Mucosa of rectum (tissue), 2 donors: ENCODE data around the gene EBF3.
A peak's percentile ranks its signal among the peaks of the same experiment; 100 is the strongest.

Experiments used
- H3K27ac ChIP-seq, 2 donors: one replicate each; pipeline ENCODE4 v1.7.0; 2013; ENCODE audit warnings: inconsistent platforms in 2 of 2, low read depth in 2 of 2, low read length in 2 of 2
- H3K27me3 ChIP-seq, 2 donors: one replicate each; pipeline ENCODE4 v1.7.0; 2013; ENCODE audit warnings: low read length in 2 of 2; ENCODE audit not compliant: control insufficient read depth in 2 of 2, insufficient read depth in 2 of 2
- H3K36me3 ChIP-seq, 2 donors: one replicate each; pipeline ENCODE4 v1.7.0; 2013; ENCODE audit warnings: low read length in 2 of 2; ENCODE audit not compliant: control insufficient read depth in 2 of 2, insufficient read depth in 2 of 2
- H3K4me1 ChIP-seq, 2 donors: one replicate each; pipeline ENCODE4 v1.7.0; 2013; ENCODE audit warnings: low read length in 2 of 2, mild to moderate bottlenecking in 1 of 2; ENCODE audit not compliant: control insufficient read depth in 2 of 2, insufficient read depth in 2 of 2
- H3K4me3 ChIP-seq, 2 donors: one replicate each; pipeline ENCODE4 v1.7.0; 2013; ENCODE audit warnings: low read length in 2 of 2
- H3K9ac ChIP-seq, 2 donors: one replicate each; pipeline ENCODE4 v1.7.0; 2013; ENCODE audit warnings: low read length in 2 of 2, low read depth in 1 of 2, mild to moderate bottlenecking in 1 of 2
- H3K9me3 ChIP-seq, 2 donors: one replicate each; pipeline ENCODE4 v1.7.0; 2013; ENCODE audit warnings: low read length in 2 of 2; ENCODE audit not compliant: control insufficient read depth in 2 of 2
- donor health status: healthy.
- donor health status: Normal muscosa, but diverticular disease.

The EBF3 gene, protein sequence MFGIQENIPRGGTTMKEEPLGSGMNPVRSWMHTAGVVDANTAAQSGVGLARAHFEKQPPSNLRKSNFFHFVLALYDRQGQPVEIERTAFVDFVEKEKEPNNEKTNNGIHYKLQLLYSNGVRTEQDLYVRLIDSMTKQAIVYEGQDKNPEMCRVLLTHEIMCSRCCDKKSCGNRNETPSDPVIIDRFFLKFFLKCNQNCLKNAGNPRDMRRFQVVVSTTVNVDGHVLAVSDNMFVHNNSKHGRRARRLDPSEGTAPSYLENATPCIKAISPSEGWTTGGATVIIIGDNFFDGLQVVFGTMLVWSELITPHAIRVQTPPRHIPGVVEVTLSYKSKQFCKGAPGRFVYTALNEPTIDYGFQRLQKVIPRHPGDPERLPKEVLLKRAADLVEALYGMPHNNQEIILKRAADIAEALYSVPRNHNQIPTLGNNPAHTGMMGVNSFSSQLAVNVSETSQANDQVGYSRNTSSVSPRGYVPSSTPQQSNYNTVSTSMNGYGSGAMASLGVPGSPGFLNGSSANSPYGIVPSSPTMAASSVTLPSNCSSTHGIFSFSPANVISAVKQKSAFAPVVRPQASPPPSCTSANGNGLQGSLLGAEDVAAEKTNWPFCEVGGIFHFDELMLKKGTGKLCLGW

DNA sequence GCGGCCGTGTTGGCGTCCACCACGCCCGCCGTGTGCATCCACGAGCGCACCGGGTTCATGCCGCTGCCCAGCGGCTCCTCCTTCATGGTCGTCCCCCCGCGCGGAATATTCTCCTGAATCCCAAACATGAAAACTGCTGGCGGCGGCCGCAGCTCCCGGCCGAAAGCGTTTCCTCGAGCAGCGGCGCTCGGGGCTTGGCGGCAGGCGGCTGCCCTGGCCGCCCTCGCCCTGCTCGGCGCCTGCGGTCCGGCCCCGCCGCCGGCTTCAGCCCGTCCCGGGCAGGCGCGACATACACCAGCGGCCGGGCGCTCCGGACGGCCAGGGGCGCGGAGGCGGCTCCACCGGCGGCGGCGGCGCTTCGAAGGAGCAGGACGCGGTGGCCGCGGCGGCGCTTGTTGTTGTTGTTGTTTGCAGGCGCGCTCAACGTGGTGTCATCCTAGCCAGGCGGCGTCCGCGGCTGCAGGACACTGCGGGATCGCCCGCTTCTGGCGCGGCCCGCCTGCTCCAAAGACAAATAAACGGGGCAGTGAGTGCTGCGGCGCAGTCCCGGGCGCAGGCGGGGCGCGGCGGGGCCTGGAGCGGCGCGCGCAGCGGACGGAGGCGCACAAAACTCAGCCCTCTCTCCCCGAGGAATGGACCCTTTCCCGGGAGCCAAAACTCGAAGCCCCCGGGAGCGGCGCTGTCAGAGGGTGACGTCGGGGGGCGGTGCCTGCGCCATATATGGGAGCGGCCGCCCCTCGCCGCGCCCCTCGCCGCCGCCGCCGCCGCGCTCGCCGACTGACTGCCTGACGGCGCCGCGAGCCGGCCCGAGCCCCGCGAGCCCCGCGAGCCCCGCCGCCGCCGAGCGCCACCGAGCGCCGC is at the start of gene EBF3:
Gene EBF3 (minus strand): TSS at position 634 of the 861 bp plus-strand sequence. CDS start 506 bp downstream, at position 128.
- Histone ChIP-seq H3K36me3 (no peaks in the 10 kb centered on the region), H3K27me3 (peaks cover 70 to 87% of the 10 kb centered on the region in 2 donors), H3K4me3 (peak within 1 kb of the TSS; percentile 44 to 56), H3K4me1 (peaks cover 5 to 7% of the 10 kb centered on the region in 2 donors), H3K9ac (peak within 1 kb of the TSS in 1 of 2 donors; percentile 17), H3K9me3 (no peaks in the 10 kb centered on the region), H3K27ac (no peak within 1 kb of the TSS)

DNA sequence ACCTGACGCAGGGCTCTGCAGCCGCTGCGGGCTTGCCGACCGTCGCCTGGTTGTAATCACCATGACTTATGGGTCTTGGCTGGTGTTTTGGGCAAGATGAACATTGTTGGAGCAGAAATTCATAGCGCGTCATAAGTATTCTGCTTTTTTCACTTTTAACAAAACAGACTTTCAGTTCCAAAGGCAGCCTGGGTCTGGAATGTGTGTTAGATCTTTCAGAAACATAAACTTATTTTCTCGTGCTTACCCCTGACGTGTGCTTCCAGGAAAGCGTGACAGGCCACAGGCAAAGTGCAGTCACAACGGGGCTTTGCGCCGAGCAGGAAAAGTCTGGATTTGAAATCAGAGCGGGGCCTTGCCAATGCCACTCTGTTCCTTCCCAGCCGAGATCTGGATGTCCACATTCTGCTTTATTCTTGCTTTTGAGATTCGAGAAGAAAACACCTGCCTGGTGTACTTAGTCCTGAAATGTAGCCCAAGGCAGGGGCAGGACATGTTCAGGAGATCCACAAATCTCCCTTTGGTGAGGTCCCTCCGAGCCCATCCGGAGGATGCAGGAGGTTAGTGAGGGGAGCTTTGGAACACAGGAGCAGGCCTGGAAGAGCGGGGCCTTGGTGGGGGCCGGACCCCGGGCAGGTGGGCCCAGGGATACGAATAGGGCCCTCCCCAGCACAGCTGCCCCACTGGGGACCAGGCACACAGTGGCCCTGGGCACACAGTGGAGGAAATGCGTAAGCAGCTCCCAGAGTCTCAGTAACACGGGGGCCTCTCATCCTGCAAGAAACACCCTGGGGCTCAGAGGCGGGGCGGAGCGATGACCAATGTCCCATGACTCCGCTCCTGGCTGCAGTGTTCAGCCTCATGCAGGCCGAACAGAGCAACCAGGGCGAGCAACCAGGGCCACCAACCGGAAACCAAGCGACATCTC is 49.5 kb upstream of the EBF3 start:
- Histone ChIP-seq H3K27ac (no peak overlapping the region), H3K9me3 (no peaks in the 10 kb centered on the region), H3K27me3 (no peaks in the 10 kb centered on the region), H3K4me3 (no peak overlapping the region), H3K4me1 (no peaks in the 10 kb centered on the region), H3K9ac (no peak overlapping the region), H3K36me3 (no peaks in the 10 kb centered on the region)

DNA sequence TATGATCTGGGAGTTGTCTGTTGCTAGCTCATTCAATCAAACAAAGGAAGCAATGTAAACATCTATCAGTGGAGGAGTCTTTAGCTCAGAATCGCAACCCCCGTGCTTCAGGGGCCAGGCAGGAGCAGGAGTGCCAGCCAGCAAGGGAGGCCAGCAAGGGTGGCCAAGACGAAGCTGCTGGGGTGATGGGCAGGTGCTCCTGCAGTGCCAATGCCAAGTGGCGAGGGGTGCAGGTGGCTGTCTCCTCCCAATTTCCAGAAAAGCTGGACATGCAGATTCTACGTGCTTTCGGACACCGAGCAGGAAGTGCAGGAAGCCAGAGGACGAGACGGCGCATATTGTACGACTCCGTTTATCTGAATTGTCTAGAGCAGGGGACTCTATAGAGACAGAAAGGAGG is 48.1 kb upstream of the EBF3 start:
- no peak overlapping the region for H3K27ac ChIP-seq
- H3K9me3 ChIP-seq, result no peaks in the 10 kb centered on the region
- H3K4me1 ChIP-seq, result no peaks in the 10 kb centered on the region
- no peaks in the 10 kb centered on the region for H3K36me3 ChIP-seq
- H3K4me3 ChIP-seq, result no peak overlapping the region
- H3K9ac ChIP-seq, result no peak overlapping the region
- H3K27me3 ChIP-seq, result no peaks in the 10 kb centered on the region

DNA sequence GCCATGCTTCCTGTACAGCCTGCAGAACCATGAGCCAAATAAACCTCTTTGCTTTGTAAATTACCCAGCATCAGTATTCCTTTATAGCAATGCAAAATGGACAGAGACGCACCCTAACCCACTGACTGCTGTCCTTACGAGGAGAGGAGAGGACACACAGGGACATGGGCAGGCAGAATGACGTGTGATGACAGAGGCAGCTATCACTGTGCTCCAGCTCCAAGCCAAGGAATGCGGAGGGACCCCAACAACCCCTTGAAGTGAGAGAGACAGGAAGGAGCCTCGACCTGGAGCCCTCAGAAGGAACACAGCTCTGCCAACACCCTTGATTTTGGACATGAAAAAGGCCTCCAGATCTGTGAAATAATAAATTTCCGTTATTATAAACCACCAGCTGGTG is 46.6 kb upstream of the EBF3 start:
- H3K27ac ChIP-seq, result no peak overlapping the region
- no peaks in the 10 kb centered on the region for H3K36me3 ChIP-seq
- H3K4me3 ChIP-seq, result no peak overlapping the region
- H3K27me3 ChIP-seq, result no peaks in the 10 kb centered on the region
- H3K4me1 ChIP-seq, result no peaks in the 10 kb centered on the region
- H3K9me3 ChIP-seq, result no peaks in the 10 kb centered on the region
- no peak overlapping the region for H3K9ac ChIP-seq

DNA sequence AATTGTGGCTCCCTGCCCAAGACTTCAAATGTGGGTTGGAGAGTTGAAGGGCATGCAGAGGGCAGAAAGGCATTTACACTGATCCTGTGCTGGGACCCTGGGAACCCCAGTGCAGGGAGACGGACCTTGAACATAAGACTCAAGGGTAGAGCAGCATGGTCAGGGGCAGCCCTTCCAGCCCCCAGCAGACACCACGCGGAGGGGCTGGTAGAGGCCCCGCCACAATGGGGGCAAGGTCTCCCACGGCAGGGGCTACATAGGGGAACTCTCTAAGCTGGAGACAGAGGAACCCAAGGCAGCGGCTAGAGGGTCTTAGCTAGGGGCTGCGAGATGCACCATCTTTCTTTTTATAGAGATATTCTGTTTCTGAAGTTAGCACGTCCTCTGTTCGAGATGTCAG is 45.2 kb upstream of the EBF3 start:
- no peaks in the 10 kb centered on the region for H3K36me3 ChIP-seq
- no peaks in the 10 kb centered on the region for H3K9me3 ChIP-seq
- H3K27ac ChIP-seq, result no peak overlapping the region
- no peaks in the 10 kb centered on the region for H3K27me3 ChIP-seq
- no peaks in the 10 kb centered on the region for H3K4me1 ChIP-seq
- H3K9ac ChIP-seq, result no peak overlapping the region
- H3K4me3 ChIP-seq, result no peak overlapping the region

DNA sequence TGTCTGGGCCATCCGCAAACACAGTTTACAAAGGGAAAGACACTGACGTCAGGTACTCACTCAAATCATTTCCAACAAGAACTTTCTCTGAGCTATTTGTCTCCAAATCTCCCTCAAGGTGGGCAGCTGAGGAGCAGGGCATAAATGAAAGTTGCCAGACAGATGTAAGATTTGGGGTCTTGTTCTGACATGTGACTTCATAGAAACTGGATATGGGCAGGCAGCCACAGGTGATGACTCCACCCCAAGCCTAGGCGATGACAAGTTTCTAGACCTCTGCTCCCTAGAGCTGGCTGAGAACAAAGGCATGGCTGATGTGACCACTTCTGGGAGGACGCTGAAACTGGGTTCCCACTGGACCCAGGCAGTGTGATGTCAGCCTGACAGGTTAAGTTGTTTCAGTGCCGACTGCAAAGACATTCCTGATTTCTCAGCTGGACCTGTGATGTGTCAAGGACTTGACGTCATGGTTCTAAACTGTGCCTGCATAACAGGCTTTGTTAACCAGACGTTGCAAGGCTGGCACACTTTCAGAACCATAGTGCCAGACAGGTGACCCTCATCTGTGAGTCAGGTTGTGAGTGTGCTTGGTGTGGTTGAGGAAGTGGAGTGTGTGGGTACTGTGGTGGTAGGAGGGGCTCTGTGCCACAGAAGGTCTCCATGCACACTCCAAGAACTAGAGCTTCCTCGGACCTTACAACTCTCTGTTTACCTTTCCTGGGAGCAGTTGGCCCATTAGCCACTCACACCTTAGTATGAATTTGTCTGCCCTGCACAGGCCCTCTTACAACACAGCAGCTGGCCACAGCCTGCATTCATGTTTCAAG is 39.9 kb upstream of the EBF3 start:
- Histone ChIP-seq H3K9ac (no peak overlapping the region), H3K4me1 (no peaks in the 10 kb centered on the region), H3K27me3 (no peaks in the 10 kb centered on the region), H3K9me3 (no peaks in the 10 kb centered on the region), H3K27ac (no peak overlapping the region), H3K36me3 (no peaks in the 10 kb centered on the region), H3K4me3 (no peak overlapping the region)

DNA sequence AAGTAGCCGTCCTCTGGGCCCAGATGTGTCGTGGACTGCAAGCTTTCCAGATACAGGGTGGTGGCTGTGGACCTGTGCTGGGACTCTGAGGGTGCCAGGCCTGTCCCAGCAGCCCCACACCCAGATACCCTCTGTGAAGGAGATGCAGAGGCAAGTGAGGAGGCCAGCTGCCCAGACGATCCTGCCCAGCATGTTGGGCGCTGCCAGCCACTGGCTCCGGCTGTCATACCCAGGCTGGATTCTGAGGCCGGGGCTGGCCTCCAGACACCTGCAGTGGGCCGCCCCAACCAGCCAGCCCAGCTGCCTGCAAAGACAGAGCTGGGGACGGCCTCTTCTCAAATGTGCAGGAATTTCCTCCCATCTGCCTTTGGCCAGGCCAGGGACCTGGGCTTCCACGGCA is 39.1 kb upstream of the EBF3 start:
- Histone ChIP-seq H3K4me1 (no peaks in the 10 kb centered on the region), H3K9ac (no peak overlapping the region), H3K36me3 (no peaks in the 10 kb centered on the region), H3K27me3 (no peaks in the 10 kb centered on the region), H3K4me3 (no peak overlapping the region), H3K9me3 (no peaks in the 10 kb centered on the region), H3K27ac (no peak overlapping the region)

DNA sequence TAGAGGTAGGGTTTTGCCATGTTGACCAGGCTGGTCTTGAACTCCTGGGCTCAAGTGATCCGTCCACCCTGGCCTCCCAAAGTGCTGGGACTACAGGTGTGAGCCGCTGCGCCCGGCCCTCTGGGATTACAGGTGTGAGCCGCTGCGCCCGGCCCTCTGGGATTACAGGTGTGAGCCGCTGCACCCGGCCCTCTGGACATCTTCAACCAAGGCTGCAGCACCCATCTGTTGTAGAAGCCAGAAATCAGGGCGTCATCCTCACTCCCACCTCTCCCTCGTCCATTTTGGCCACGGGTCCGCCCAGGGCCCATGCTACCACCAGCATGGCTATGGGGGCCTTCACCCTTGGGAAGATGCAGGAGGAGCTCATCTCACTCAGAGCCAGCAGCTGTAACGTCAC is 38.5 kb upstream of the EBF3 start:
- H3K27ac ChIP-seq, result no peak overlapping the region
- H3K27me3 ChIP-seq, result no peaks in the 10 kb centered on the region
- H3K9me3 ChIP-seq, result no peaks in the 10 kb centered on the region
- no peak overlapping the region for H3K9ac ChIP-seq
- H3K4me1 ChIP-seq, result no peaks in the 10 kb centered on the region
- H3K4me3 ChIP-seq, result no peak overlapping the region
- H3K36me3 ChIP-seq, result no peaks in the 10 kb centered on the region

DNA sequence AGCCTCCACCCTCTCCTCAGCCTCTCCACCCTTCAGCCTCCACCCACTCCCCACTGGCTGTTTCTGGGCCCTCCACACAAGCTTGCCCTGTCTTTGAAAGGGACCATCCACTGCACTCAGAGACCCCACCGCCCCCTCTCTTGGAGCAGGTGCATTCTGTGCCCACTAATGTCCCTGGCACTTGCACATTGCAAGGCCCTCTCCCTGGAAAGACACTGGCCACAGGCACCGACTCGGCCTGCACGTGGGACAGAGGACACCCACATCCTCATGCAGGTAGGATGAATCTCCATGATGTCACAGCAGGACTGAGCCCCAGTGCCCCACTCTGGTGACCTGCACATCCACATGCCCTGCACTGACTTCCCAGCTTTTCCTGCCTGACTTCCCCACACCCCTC is 36.8 kb upstream of the EBF3 start:
- H3K36me3 ChIP-seq, result no peaks in the 10 kb centered on the region

More for the DNA sequence above, 36.8 kb upstream of the EBF3 start:
- Histone ChIP-seq H3K27me3 (no peaks in the 10 kb centered on the region), H3K9me3 (no peaks in the 10 kb centered on the region), H3K9ac (no peak overlapping the region), H3K4me1 (no peaks in the 10 kb centered on the region), H3K27ac (no peak overlapping the region), H3K4me3 (no peak overlapping the region)
